GM12892 (cell line): ENCODE measurements around the gene TBL1XR1.

Source experiments
- DNase-seq: peaks from one replicate; pipeline ENCODE4 v3.0.0; 2011; ENCODE audit not compliant: insufficient read length
- FAIRE-seq: peaks from 2 replicates; lab custom pipeline; 2011; peaks lifted over from hg19 to GRCh38; lab: Jason Lieb, UNC
- POLR2A ChIP-seq: IDR thresholded peaks from 2 replicates; pipeline ENCODE4 v1.6.1; 2011; ENCODE audit warnings: low read depth, low read length, control low read depth
- POLR2AphosphoS5 ChIP-seq: IDR thresholded peaks from 2 replicates; pipeline ENCODE4 v1.6.1; 2011; ENCODE audit warnings: low read depth, low read length, control low read depth
- TAF1 ChIP-seq: IDR thresholded peaks from 2 replicates; pipeline ENCODE4 v1.6.1; 2011; ENCODE audit warnings: low read depth, mild to moderate bottlenecking, control low read depth, low read length, borderline replicate concordance

The TBL1XR1 gene

DNA sequence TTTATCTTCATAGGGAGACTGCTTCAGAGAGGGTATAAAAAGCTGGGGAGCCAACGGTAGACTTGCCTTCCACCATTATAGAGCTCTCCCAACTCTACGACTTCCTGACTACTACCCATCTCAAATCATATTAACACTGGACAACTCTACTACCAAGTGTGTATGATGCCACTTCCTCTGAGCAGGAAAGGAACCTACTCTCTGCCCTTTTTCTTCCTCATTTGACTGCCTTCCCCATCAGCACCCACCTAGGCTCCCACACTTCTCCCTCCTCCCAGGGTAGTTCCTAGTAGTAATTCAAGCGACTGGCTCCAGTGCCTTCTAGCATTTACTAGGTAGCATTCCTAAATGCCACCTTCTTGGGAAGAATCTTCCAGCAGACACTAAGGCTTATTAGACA is 24.5 kb upstream of the TBL1XR1 start:
- FAIRE-seq (no peak), DNase-seq (no peak)
- no peak for TF ChIP-seq POLR2A
- TF ChIP-seq TAF1: no peak
- no peak for TF ChIP-seq POLR2AphosphoS5

GRCh38 chr3:177220136-177220974 is 23.1 kb upstream of the TBL1XR1 start:
- TF ChIP-seq POLR2AphosphoS5 (no peak), POLR2A (no peak), TAF1 (no peak)
- no peak for FAIRE-seq
- DNase-seq: no peak

DNA sequence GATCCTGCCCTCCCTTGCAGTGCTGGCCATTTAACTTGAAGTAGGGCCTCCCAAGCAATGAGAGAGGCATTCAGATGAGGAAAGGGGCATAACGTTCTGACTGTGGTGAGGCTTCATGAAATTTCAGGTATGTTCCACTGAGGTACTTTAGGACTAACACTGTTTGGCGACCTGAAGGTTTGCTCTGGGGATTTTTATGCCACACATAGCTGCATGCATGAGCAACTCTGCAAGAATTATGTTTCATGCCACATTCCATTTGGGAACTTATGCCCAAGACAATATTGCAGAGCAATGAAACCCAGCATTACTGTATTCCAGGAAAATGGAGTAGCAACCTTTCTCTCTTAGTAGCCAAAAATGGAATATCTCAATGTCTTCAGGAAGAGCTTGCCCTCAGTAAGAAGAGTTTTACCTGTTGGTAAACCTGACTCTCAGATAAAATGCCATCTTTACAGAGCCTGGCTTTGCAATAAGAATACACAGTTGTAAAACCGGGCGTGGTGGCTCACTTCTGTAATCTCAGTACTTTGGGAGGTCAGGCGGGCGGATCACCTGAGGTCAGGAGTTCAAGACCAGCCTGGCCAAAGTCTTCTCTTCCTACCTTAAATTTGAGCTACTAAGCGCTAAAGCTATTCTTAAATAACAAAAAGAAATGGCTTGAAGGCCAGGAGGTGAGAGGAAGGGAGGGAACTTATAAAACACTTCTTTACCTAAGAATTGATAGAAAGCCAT is 16.7 kb upstream of the TBL1XR1 start:
- DNase-seq (no peak), FAIRE-seq (no peak)
- TF ChIP-seq POLR2A (no peak), TAF1 (no peak), POLR2AphosphoS5 (no peak)

GRCh38 chr3:177212756-177213155 is 15.5 kb upstream of the TBL1XR1 start:
- FAIRE-seq: no peak
- TF ChIP-seq TAF1 (no peak), POLR2A (no peak), POLR2AphosphoS5 (no peak)
- no peak for DNase-seq

GRCh38 chr3:177212278-177212610 is 15.0 kb upstream of the TBL1XR1 start:
- DNase-seq (no peak), FAIRE-seq (no peak)

GRCh38 chr3:177211503-177212277 is 14.4 kb upstream of the TBL1XR1 start:
- DNase-seq (no peak), FAIRE-seq (no peak)
- TF ChIP-seq POLR2AphosphoS5: no peak

More at GRCh38 chr3:177212278-177212610, 15.0 kb upstream of the TBL1XR1 start:
- no peak for TF ChIP-seq POLR2AphosphoS5
- TF ChIP-seq POLR2A: no peak
- no peak for TF ChIP-seq TAF1

GRCh38 chr3:177210744-177211502 is 13.6 kb upstream of the TBL1XR1 start:
- no peak for TF ChIP-seq POLR2AphosphoS5
- no peak for TF ChIP-seq POLR2A
- TF ChIP-seq TAF1: no peak
- FAIRE-seq: no peak
- DNase-seq: no peak

GRCh38 chr3:177209509-177209908 is 12.2 kb upstream of the TBL1XR1 start:
- FAIRE-seq (no peak), DNase-seq (no peak)
- no peak for TF ChIP-seq TAF1
- no peak for TF ChIP-seq POLR2AphosphoS5
- no peak for TF ChIP-seq POLR2A

GRCh38 chr3:177208781-177209180 is 11.5 kb upstream of the TBL1XR1 start:
- FAIRE-seq: no peak
- DNase-seq: no peak
- no peak for TF ChIP-seq POLR2A
- TF ChIP-seq TAF1: no peak
- TF ChIP-seq POLR2AphosphoS5: no peak

- TF ChIP-seq POLR2AphosphoS5 (no peak), TAF1 (no peak), POLR2A (no peak)
- FAIRE-seq: no peak
- DNase-seq: no peak
Observed at GRCh38 chr3:177208223-177208622, 10.9 kb upstream of the TBL1XR1 start.
